Pancreas (tissue), 10 donors: ENCODE results near the gene DNAAF5. TPM values are rescaled to one million over a fixed set of nuclear protein-coding genes. Genes with fewer than 3 reads are reported as not detected.

Source experiments
- ATAC-seq, 4 donors: fragments of 200-7000 bp; cut with Tn5 transposase; one replicate each; pipeline versions ENCODE4 v1.8.0 to v1.9.1; 2020; ENCODE audit warnings: mild to moderate bottlenecking in 4 of 4, moderate library complexity in 4 of 4
- DNase-seq, 6 donors: peaks; one replicate each; pipeline ENCODE4 v3.0.0-alpha.2; 2020
- FAIRE-seq: peaks from 2 replicates; lab custom pipeline; 2012; peaks lifted over from hg19 to GRCh38; lab: Jason Lieb, UNC
- H3K27ac ChIP-seq, 4 donors: fragments of 200-600 bp; sonication (generic); 1 replicate in 3 of 4; 2 replicates in 1 of 4; pipeline versions ENCODE4 v1.5.0 to v1.8.0; 2020
- H3K27me3 ChIP-seq, 4 donors: fragments of 200-600 bp; one replicate each; pipeline ENCODE4 v1.8.0; 2021
- H3K36me3 ChIP-seq, 3 donors: fragments of 200-600 bp; sonication (generic) in 1 of 3; one replicate each; pipeline versions ENCODE4 v1.5.0 to v1.8.0; 2020 to 2021
- H3K4me1 ChIP-seq, 3 donors: fragments of 200-600 bp; one replicate each; pipeline ENCODE4 v1.8.0; 2021
- H3K4me3 ChIP-seq, 4 donors: fragments of 200-600 bp; sonication (generic) in 2 of 4; one replicate each; pipeline versions ENCODE4 v1.5.0 to v1.8.0; 2020 to 2021
- H3K9me3 ChIP-seq, 4 donors: fragments of 200-600 bp; one replicate each; pipeline ENCODE4 v1.8.0; 2021
- CTCF ChIP-seq, 4 donors: fragments of 200-600 bp; sonication (generic) in 3 of 4; IDR thresholded peaks; one replicate each; pipeline versions ENCODE4 v1.5.0 to v1.8.0; 2021; ENCODE audit warnings: antibody characterized with exemption in 4 of 4
- WGBS, 2 donors: extraction: QIAGEN DNeasy Blood & Tissue Kit; methylation state at CpG; one replicate each; pipeline ENCODE4 v1.1.7; 2013; 5-methylcytosine and 5-hydroxymethylcytosine counted together
- intact Hi-C, 3 donors: fragments of 100-400 bp; cut with DNase I; formaldehyde crosslinking; loops; one replicate each; pipeline versions ENCODE4 v1.11.1 to v1.14.2; 2022
- polyA plus RNA-seq, 2 donors: library from polyadenylated mRNA; stranded (reverse); fragments of 200-250 nt; gene quantifications; one replicate each; pipeline ENCODE4 v1.2.3, GENCODE V29; 2013
- total RNA-seq, 6 donors: library from RNA; stranded (reverse); fragmentation: NEBNext Ultra II Directional in 4 of 6; extraction: Animal tissue kit (Norgen Biotek cat#: 25700) in 4 of 6; gene quantifications; one replicate each; pipeline versions ENCODE4 v1.2.1 to v1.2.4, GENCODE V29; 2021 to 2023
- donor health status: healthy with polysubstance abuse.
- donor health status: DM: no; HTN: no; CAD: no; lungs with moderate emphysema.
- donor health status: DM: no; HTN: no; CAD: no.
- donor health status: control.
- donor health status: control.
- donor health status: Bipolar disorder and iron deficiency.
- donor health status: DM: yes; HTN: yes; CAD: no.
- donor health status: DM: no; HTN: no; CAD: no.
- donor health status: DM: no; HTN: no; CAD: no.
- donor health status: DM: yes; HTN: yes; CAD: no.

Gene DNAAF5
- total and polyA plus RNA-seq, 8 donors = 7.7 to 16.6 (median 11.8) TPM

- no peak for TF ChIP-seq CTCF (IDR thresholded peaks at IDR 0.05)
These were observed 47.1 kb downstream of the DNAAF5 start for GRCh38 chr7:773622-773915.

GRCh38 chr7:774161-775109 lies 47.9 kb downstream of the DNAAF5 start:
- intact Hi-C loops = loop anchor here in 2 of 3 donors (5.0 kb wide), 1 partner anchor 452 kb away; no protein-coding TSS in a partner anchor
- FAIRE-seq (no peak), ATAC-seq (peak in 3 of 4 donors; percentile 55 to 63 (median 63)), DNase-seq (peak in 5 of 6 donors; percentile 42 to 89 (median 69))
- H3K27ac ChIP-seq = no peak overlapping the region
- H3K27me3 ChIP-seq = no peaks in the 10 kb centered on the region
- H3K36me3 ChIP-seq = peaks cover 0 to 12% (median 0%) of the 10 kb centered on the region in 3 donors
- 72 to 78% methylated on average over 65 of the region's 65 CpGs for WGBS, 2 donors
- peaks cover 20 to 23% (median 21%) of the 10 kb centered on the region in 3 donors for H3K4me1 ChIP-seq
- TF ChIP-seq CTCF (IDR thresholded peaks at IDR 0.05) = peak; percentile 68 to 87 (median 70)
- no peak overlapping the region for H3K4me3 ChIP-seq
- no peaks in the 10 kb centered on the region for H3K9me3 ChIP-seq

More at GRCh38 chr7:773622-773915, 47.1 kb downstream of the DNAAF5 start:
- ATAC-seq (no peak), DNase-seq (peak in 1 of 6 donors; percentile 64), FAIRE-seq (no peak)
- Histone ChIP-seq H3K27me3 (no peaks in the 10 kb centered on the region), H3K36me3 (peaks cover 0 to 7% (median 0%) of the 10 kb centered on the region in 3 donors), H3K4me3 (no peak overlapping the region), H3K4me1 (peaks cover 20 to 23% (median 21%) of the 10 kb centered on the region in 3 donors), H3K27ac (no peak overlapping the region), H3K9me3 (no peaks in the 10 kb centered on the region)
- WGBS, 2 donors = 94 to 96% methylated on average over 11 to 12 of the region's 12 CpGs
- intact Hi-C loops = loop anchor here in 2 of 3 donors (5.0 kb wide), 1 partner anchor 451 kb away; no protein-coding TSS in a partner anchor

GRCh38 chr7:776381-776780 lies 49.9 kb downstream of the DNAAF5 start:
- WGBS, 2 donors = 92 to 98% methylated on average over 10 of the region's 10 CpGs
- ATAC-seq (no peak), DNase-seq (peak in 1 of 6 donors; percentile 56), FAIRE-seq (no peak)
- intact Hi-C loops = no loop called here
- no peak for TF ChIP-seq CTCF (IDR thresholded peaks at IDR 0.05)
- Histone ChIP-seq H3K4me1 (peaks cover 9 to 10% (median 9%) of the 10 kb centered on the region in 3 donors), H3K36me3 (peaks cover 0 to 18% (median 3%) of the 10 kb centered on the region in 3 donors), H3K4me3 (no peak overlapping the region), H3K9me3 (no peaks in the 10 kb centered on the region), H3K27me3 (no peaks in the 10 kb centered on the region), H3K27ac (no peak overlapping the region)

- ATAC-seq (no peak), DNase-seq (peak in 1 of 6 donors; percentile 7), FAIRE-seq (no peak)
- Histone ChIP-seq H3K27me3 (no peaks in the 10 kb centered on the region), H3K36me3 (peaks cover 0 to 18% (median 3%) of the 10 kb centered on the region in 3 donors), H3K4me1 (peaks cover under 1 to 2% (median 2%) of the 10 kb centered on the region in 3 donors), H3K27ac (no peak overlapping the region), H3K9me3 (no peaks in the 10 kb centered on the region), H3K4me3 (no peak overlapping the region)
- 88 to 94% methylated on average over 26 of the region's 26 CpGs for WGBS, 2 donors
- TF ChIP-seq CTCF (IDR thresholded peaks at IDR 0.05) = no peak
- intact Hi-C loops = no loop called here
These were observed 50.7 kb downstream of the DNAAF5 start for GRCh38 chr7:776992-777727.
